ENCODE measurements around the gene SET.

Gene SET

DNA sequence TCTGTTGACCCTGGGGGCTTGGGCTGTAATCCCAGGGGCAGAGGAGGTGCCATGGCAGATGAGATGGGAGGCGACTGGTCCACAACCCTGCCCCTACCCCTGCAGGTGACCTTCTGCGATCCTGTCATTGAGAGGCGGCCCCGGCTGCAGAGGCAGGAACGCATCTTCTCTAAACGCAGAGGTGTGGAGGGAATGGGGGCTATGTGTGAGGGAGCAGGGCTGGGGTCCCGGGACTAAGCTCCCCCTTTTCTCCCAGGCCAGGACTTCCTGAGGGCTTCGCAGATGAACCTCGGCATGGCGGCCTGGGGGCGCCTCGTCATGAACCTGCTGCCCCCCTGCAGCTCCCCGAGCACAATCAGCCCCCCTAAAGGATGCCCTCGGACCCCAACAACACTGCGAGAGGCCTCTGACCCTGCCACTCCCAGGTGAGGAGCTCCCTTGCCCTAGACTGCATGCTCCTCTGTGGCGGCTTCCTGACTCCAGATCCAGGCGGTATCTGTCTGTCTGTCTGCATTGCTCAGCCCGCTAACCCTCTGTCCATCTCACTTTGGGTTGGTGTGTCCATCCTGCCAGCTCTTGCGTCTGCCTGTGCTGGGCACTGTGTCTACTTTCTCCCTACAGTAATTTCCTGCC lies 25.0 kb downstream of the SET start:
- DNase-seq: no peak

DNA sequence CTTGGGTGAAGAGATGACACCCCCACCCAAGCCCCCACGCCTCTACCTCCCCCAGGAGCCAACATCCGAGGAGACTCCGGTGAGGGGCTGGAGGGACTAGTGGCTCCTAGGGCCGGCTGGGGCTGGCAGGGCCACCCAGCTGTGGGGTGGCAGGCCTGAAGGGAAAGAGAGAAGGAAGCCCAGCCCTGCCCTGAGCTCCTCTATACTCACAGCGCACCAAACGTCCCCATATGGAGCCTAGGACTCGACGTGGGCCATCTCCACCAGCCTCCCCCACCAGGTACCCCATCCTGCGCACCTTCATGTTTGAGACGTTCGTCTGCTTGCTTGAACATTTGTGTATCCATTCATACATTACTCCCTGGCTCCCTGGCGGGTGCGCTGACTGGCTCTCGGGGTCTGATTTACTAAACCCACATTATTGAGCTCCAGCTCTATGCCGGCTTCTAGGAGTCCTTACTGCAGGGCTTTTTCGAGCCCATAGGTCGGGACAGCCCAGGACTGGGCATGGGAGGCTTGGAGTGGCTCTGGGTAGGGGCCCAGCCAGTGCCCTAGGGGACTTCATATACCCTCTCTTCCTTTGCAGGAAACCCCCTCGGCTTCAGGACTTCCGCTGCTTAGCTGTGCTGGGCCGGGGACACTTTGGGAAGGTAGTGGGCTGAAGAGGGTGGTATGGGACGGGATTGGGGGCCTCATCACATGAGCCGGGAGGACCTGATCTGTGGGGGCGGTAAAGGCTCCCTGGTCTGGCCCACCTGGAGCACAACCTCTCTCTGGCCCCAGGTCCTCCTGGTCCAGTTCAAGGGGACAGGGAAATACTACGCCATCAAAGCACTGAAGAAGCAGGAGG lies 25.8 kb downstream of the SET start:
- no peak for DNase-seq

DNA sequence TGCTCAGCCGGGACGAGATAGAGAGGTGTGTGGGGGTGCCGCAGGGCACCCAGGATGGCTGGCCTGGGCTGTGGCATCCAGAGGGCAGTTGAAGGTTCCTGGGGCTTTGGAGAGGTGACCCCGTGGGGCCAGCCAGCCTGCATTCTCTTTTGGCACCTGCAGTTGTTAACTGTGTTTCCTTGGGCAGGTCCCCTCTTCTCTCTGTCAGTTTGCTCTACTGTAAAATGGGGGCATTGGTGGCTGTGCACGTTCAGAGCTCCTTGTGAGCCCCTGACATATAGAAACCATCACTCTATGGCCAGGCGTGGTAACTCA lies 26.4 kb downstream of the SET start:
- no peak for DNase-seq

DNA sequence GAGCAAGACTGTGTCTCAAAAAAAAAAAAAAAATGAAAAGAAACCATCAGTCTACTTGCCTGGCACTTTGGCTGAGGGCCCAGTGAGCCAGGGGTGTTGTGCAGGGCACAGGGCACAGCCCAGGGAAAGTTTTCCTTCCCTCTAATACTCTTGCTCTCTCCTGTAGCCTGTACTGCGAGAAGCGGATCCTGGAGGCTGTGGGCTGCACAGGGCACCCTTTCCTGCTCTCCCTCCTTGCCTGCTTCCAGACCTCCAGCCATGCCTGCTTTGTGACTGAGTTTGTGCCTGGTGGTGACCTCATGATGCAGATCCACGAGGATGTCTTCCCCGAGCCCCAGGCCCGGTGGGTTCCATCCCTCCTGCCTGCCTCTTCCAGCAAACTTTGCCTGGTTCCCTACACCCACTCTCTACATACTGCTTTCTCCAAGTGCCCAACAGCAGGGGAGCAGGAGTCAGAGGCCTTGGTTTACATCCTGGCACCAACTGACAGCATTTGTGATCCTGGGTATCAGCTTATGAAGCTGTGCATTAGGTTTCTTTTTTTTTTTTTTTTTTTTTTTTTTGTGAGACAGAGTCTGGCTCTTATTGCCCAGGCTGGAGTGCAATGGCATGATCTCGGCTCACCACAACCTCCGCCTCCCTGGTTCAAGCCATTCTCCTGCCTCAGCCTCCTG lies 27.7 kb downstream of the SET start:
- DNase-seq: no peak

DNA sequence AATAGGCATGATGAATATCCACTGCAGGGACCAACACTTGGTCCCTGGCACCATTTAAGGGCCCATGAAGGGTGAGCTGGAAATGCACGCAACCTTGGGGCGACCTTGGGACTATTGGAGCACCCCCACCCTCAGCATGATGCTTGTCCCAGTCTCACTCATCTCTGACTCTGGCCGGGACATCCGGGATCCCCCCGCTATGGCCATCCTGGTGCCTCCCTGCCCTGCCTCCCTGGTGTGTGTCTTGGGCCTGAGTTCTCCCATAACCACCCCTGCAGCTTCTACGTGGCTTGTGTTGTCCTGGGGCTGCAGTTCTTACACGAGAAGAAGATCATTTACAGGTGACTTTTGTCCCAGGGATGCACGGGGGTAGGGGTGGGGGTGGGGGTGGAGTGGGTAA lies 29.0 kb downstream of the SET start:
- DNase-seq: no peak

DNA sequence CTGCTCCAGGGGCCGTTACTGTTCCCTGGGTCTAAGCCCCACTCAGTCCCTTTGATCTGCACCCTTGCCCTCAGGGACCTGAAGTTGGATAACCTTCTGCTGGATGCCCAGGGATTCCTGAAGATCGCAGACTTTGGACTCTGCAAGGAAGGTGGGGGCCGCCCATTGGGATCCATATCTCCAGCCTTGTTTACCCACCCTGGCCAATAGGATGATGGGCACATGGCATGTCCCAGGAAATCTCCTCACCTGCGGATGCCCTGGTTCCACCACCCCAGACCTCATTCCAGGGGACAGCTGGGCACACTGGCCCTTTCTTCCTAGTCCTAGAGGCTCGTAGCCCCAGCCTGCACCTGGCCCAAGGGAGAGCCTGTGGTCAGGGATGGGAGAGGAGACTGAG lies 29.5 kb downstream of the SET start:
- DNase-seq: no peak

DNA sequence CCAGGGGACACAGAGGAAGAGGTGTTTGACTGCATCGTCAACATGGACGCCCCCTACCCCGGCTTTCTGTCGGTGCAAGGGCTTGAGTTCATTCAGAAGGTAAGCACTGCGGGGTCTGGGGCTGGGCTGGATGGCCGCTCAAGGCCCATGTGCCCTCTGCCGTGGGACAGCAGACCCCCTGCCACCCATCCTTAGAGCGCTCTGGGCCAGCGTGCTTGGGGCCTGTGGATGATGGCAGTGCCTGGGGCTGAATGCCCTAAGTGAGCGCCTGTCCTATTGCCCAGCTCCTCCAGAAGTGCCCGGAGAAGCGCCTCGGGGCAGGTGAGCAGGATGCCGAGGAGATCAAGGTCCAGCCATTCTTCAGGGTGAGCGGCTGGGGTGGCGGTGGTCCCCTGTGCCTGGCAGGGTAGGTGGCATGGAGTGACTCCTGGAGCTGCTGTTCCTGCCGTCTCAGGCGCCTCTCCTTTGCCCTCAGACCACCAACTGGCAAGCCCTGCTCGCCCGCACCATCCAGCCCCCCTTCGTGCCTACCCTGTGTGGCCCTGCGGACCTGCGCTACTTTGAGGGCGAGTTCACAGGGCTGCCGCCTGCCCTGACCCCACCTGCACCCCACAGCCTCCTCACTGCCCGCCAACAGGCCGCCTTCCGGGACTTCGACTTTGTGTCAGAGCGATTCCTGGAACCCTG lies 31.0 kb downstream of the SET start:
- no peak for DNase-seq

DNA sequence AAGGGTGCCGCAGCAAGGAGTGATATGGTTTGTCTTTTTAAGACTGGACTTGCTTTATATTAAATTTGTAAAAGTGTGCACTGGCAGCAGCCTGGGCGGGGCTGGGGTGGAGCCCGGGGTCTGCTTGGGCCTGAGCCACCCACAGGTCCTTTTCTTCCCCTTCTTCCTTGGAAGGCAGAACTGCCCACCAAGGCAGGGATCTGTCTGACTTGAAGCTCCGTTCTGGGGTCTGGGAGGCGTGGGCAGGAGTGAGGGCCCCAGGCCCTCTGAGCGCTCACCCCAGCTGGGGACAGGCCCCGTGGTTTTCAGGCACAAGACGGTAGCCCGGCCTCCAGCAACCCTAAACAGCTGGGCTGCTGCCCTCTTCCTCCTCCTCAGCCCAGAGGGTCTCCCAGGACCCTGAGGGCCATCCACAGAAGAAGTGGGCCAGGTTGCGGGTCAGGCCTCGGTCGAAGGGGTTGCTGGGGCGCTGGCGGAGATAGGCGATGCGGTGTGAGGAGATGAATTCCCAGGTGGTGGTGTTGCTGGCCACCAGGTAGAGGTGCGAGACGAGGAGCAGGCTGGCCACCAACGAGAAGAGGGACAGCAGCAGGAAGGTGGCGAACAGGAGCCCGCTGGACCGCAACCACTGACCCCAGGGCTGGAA lies 31.9 kb downstream of the SET start:
- DNase-seq: no peak

DNA sequence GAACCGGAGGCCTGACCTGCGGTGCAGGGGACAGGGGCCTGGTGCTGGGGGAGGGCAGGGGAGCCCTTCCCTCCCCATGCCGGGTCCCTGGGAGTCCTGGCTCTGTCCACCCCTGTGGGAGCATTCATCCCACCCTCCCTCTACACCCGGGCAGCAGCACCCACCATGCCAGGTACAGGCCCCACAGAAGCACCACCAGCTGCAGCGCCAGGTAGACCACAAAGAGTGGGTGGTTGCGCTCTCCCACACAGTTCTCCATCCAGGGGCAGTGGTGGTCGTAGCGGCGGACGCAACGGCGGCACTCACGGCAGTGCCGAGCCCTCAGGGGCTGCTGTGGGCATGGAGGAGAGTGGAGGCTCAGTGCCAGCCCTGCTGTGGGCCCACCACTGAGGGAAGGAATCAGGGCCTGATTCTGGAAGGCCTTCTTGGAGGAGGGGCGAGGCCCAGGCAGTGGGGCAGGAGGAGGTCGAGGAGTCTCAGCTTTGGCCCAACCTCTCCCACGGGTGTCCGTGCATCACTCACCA lies 32.5 kb downstream of the SET start:
- no peak for DNase-seq

DNA sequence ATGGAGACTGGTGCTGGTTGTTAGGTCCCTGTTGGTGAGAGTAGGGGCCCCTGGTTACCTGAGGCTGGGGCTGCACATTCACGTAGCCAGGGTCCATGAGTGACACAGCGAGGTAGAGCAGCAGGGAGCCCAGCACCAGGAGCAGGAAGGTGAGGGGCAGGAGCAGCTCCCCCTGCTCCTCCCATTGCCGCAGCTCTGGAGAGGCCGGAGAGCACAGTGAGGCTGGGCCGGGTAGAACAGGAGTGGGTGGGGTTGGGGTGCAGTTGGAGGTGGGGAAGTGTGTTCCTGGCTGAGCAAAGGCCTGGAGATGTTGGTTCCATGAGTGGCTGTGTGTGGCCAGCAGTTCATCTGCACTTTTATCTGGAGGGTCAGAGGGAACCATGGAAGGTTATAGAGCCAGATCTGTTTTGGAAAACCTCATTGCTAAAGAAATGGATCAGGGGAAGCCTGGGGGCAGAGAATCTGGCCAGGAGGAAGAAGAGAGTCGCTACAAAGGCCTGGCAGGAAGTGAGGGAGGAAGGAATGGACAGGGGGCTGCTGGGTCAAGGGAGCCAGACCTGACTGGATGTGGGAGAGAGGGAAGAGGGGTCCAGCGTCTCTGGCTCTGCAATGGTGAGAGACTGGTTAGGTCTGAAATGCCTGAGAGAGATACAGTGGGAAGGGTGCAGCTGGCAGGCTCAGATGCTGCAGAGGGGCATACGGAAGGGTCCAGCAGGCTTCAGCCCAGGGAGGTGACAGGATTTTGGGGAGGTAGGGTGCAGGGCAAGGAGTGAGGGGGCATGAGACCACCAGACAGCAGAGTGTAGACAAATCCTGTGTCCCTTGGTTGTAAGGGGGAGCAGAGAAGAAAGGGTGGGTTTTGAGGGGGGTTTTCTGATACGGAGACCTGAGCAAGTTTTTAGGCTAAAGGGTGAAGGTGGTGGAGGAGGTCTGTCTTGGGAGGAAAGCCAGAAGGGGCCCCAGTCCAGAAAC lies 33.6 kb downstream of the SET start:
- no peak for DNase-seq

DNA sequence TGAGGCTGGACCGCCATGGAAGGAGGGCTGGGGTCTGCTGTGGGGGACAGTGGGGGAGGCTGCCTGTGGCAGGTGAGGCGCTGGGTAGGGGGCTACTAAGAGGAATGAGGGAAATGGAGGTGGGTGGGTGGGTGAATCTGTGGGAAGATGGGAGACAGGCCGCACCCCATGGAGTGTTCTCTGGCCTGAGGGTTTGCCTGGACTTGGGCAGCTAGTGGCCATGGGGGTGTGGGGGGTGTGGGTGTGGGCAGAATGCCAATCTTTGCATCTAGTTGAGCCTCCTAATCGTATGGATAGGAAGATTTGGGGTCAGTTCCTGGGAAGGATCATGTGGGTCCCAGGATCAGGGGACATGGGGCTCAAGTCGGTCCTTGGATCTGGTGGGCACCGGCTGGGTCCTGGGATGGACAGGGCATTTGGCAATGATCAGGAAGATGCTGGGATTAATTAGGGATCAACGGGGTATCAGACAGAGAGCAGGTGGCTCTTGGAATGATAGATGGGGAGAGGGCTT lies 34.4 kb downstream of the SET start:
- DNase-seq: no peak

DNA sequence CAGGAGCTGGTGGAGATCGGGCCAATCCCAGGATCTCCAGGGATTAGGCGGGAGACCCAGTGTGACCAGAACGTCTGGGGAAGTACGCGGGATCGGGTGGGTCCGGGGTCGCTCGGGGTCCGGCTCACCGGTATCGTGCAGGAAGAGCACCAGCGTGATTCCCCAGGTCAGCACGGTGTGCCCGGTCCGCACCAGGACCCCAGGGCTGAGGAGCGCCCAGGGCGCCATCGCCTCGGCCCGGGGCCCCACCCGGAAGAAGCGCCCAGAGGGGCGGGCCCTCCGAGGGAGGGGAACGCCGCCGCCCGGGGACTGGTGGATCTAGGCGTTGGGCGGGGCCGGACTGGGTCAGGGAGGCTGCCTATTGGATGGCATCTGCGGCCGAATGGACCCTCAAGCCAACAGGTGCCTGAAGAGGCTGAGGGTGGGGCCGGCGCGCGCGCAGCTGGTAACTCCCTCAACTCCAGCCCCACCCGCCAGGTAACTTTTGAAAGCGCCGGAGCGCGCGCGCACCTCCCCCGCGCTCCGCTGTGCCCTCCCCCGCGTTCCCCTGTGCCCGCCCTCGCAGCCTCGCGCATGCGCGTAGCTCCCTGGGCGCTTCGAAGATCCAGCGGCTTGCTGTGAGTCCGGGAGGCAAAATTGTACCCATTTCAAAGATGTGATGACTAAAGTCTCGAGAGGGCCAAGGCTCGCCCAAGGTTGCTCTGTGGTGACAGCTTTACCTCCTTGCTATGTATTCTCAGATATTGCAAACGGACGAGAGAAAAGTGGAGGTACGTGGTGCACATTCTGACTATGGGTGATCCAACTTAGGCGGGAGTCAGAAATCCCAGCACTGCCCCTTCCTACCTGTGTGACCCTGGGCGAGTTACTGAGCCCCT lies 35.1 kb downstream of the SET start, which contains the start of gene ZDHHC12:
Gene ZDHHC12 (minus strand): TSS at position 262 of the 878 bp plus-strand sequence. CDS start 34 bp downstream, at position 228.
- DNase-seq: peak; percentile 59

DNA sequence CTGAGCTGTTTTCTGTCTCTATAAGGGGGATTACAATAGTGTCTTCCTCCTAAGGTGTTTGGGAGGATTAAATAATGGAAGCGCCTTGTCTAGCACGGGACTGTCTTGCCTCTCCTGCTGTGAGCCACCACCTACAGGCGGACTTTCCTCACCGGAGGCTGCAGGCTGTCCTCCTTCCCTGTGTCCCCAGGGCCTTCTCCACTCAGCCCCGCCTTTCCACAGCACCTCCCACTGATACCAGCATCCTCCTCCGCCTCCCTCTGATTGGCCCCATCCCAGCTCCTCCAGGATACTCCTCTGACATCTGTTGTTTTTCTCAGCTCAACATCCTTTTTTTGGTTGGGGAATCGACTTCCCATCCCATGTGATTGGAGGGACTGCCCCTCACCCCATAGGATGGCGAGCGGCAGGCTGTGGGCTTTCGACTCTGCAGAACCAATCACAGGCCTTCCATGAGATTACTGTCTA lies 35.8 kb downstream of the SET start:
- DNase-seq: no peak

DNA sequence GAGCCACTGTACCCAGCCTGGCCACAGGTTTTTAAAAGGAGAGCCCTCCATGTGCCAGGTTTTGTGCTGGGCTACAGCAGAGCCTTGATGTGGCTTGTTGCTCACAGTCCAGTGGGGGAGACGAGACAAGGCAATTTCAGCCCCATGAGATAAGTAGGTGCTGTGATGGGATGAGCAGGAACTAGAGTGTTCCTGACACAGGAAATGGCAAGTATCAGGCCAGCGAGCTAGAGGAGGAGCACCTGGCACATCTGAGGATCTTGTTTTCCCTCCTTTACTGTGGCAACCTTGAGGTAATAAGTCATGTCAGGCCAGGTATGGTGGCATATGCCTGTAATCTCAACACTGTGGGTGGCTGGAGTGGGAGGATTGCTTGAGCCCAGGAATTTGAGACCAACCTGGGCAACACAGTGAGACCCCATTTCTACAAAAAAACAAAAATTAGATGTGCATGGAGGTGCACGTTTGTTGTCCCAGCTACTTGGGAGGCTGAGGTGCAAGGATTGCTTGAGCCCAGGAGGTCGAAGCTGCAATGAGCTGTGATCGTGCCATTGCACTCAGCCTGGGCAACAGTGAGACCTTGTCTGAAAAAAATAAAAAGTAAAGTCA lies 38.7 kb downstream of the SET start:
- no peak for DNase-seq

DNA sequence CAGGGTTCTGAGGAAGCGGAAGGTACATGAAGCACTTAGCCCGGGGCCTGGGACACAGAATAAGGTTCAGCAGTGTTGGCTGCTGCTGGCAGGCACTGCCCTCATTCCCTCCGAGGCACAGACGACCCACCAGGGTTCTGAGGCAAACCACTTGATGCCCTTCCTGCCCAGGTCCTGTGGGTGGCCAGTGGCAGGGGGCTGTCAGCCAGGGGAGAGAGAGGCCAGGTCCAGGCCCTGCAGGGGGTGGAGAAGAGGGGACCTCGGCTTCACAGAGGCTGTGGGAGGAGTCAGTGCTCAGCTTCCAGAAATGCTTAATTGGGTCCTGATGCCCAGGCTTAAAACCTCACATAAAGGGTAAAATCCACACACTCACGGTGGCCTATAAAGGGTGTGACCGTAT lies 39.3 kb downstream of the SET start:
- no peak for DNase-seq

DNA sequence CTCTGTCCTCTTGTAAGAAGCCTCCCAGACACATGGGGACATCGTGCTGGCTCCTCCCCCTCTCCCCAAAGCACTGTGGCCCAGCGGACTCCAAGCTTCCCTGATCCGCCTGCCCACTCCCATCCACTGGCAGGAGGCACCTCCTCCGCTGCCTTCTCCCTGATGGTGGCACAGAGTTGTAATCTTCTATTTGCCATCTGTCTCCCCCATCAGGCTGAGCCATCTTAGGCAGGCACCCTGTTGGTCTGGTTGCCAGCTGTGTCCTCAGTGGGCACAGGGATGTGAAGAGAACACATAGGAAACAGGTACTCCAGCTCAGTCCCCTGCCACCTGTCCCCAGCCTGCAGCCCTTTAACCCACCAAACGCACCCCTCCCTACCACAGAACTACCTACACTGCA lies 40.3 kb downstream of the SET start:
- DNase-seq: no peak

DNA sequence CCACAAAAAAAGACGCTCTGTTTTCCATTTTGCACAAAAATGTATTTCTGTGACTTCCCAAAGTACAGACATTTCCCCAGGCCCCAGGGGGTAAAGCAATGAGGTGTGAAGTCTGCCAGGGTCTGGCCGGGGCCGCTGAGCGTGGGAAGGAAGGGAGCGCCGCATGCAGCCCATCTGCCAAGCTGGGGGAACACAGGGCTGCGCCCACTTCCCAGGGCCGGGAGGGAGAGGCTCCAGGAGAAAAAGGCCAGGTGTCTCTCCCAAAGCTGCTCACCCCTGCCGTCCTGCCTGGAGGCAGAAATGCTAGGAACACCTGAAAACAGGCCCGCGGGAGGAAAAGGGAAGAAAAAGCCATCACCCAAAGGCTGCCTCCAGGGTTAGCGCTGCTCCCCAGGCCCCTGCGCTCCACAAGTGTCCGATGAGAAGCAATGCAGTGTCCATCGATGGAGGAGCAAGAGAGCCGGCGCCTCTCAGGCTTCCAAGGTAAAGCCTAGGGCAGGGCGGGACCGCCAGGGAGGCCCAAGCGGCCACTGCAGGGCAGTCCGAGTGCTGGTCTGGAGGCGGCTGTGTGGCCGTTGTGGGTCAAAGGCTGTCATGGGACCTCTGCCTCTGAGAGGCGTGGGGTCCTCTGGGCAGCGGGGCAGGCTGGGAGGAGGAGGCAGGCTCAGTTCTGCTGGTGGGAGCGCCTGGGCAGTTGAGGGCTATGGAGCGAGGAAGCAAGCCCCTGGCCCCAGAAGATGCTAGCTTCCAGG lies 40.9 kb downstream of the SET start:
- no peak for DNase-seq

DNA sequence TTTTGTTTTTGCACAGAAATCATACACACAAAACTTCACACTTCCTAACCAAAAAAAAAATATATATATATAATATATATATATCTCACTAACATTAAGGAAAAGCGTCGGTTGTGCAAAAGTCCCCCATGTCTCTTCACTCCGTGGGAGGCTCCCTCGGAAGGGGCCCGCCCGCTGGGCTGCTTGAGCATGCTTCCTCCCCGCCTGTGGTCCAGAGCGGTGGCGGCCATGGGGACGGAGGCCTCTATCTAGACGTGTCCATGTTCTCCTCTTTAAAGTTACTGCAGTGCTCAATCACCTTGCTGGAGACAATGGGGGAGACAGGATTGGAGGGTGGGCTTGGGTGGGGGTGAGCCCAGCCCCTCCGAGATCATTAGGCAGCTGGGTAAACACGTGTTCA lies 42.1 kb downstream of the SET start:
- no peak for DNase-seq

DNA sequence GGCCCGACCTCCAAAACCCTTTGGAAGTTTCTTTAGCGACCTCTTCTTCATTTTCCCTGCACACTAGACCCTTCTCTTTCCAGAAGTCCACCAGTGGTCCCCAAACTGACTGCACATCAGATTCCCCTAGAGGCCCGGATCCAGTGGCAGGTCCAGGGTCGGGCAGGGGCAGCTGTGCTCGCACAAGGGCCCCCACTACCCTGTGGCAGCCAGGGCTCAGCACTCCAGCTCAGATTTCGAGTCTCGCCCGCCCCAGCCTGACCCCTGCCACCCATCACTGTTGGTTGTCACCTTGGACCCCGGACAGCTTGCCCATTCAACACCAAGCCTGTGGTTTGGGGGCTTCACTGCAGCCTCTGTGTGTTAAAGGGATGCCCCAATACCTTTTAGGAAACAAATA lies 42.7 kb downstream of the SET start:
- DNase-seq: no peak

Data from GOT3 (cell line).